NCI-H510A (cell line): Measurements from ENCODE around the gene KIAA0825.
"Not testable (repeated sequence)": the region's sequence is repeated elsewhere in the genome, so short reads cannot be mapped to it uniquely, and the experiment has no call there.

Experiments used
- DNase-seq: peaks from one replicate; lab custom pipeline; 2025; lab: John Stamatoyannopoulos, UW

The KIAA0825 gene

DNA sequence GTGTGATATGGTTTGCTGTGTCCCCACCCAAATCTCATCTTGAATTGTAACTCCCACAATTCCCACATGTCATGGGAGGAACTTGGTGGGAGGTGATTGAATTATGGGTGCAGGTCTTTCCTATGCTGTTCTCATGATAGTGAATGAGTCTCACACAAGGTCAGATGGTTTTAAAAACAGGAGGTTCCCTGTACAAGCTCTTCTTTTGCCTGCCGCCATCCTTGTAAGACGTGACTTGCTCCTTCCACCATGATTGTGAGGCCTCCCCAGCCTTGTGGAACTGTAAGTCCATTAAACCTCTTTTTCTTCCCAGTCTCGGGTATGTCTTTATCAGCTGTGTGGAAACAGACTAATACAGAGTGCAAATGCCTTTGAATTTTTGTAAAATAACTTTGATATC, 447.3 kb downstream of the KIAA0825 start:
- DNase-seq = not testable (repeated sequence)

DNA sequence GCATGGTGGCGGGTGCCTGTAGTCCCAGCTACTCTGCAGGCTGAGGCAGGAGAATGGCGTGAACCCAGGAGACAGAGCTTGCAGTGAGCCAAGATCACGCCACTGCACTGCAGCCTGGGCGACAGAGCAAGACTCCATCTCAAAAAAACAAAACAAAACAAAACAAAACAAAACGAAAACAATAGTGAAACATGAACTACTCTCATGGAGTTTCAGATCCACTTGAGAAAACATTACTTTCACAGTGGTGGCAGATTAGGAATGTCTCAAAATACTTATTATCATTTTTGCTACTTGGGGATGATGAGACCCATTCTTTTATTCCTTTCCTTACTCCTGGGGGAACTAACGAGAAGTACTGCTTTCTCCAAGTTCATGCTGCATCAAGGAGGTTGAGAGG, 448.2 kb downstream of the KIAA0825 start:
- DNase-seq = not testable (repeated sequence)

DNA sequence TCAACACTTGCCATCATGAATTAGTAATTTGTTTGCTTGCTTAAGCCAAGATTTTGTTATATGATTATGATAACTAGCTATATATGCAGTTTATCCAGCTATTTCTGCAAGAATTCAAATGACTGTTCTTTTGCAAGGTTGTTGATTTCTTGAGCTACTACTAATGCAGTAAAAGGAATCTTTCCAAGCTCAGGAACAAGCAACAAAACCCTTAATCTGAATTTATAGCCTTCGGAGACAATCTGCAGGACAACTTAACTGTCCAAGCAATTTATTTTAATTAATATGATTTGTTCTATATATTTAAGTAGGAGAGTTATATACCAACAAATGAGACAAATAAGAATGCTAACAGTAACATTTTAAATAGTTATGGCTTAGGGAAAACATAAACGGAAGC, 450.3 kb downstream of the KIAA0825 start:
- DNase-seq = no peak

DNA sequence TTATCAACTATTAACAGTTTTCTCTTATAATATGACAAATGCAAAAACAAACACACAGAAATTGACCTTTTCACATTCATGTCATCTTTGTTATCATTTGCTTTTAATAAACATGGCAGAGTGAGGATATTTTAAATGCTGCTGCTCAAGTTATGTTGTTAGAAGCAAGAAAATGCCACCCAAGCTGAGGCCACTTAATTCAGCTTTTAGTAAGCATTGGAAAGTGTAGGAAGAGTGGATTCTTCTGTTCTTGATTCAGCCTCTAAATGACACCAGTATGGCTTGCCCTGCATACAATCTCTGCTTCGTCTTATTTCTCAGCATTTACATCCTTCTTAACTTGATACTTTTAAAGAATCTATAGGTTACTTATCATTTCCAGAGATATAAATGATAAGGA, 456.6 kb downstream of the KIAA0825 start:
- no peak for DNase-seq

DNA sequence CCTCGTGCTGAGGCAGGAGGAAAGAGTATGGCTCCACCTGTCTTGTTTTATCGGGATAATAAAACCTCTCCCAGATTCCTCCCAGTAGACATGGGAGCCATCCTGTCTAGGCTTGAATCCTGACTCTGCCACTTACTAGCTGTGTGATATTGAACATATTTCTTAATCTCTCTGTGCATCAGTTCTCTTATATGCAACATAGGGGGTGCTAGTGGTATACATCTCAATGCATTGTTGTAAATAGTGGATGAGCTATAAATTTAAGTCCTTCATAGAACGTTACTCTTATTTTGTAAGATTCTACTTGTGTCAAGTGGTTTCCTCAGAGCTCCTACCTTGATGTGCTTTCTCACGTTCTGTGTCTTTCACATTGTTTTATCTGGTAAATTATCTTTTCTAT, 459.3 kb downstream of the KIAA0825 start:
- no peak for DNase-seq

DNA sequence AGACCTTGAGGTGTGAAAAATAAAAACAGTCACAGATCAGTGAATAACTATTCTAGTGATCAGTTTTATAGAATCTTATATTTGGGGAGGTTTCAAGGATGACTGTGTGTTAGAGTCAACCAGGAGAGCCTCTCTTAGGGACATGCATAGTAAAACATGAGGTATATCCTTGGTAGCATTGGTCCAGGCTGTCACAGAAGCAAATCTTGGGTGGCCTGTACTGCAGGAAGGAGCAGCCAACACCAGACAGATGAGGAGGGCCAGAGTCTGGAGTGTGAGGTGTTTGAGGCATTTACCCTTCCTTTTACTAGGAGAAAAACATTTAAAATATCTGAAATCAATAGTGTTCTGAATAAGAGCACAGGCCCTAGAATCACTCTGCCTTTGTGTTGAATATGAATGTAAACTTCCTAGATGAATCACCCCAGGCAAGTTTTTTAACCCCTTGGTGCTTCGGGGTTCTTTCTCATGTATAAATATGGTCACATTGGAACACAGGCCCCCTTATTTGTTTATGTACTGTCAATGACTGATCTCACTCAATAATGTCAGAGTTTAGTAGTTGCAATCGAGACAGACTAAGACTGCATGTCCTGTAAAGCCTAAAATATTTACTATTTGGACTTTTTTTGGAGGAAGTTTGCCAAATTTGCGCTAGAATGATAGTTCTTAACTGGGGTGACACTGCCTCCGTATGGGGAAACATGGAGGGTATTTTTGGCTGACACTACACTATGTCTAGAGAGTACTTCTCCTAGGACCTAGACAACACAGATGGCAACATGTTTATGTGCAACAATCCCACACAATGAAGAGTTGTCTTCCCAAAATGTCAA, 460.5 kb downstream of the KIAA0825 start:
- DNase-seq = no peak

DNA sequence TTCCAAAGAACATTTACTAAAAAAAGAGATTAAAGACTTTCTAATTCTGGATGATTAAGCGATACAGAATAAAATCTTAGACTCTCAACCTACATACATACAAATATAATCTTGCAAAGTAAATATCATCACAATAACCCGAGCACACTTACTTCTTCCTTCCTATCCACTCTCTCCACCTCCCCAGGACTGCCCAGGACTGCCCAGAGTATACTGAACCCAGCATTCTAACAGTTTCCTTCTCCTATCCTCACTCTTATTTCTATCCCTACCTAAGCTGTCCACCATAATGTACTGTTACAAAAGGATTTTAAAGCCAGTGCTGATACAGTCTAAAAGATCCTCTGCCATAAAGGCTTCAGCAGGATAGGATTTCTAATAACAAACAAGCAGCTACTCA, 463.7 kb downstream of the KIAA0825 start:
- DNase-seq = no peak

DNA sequence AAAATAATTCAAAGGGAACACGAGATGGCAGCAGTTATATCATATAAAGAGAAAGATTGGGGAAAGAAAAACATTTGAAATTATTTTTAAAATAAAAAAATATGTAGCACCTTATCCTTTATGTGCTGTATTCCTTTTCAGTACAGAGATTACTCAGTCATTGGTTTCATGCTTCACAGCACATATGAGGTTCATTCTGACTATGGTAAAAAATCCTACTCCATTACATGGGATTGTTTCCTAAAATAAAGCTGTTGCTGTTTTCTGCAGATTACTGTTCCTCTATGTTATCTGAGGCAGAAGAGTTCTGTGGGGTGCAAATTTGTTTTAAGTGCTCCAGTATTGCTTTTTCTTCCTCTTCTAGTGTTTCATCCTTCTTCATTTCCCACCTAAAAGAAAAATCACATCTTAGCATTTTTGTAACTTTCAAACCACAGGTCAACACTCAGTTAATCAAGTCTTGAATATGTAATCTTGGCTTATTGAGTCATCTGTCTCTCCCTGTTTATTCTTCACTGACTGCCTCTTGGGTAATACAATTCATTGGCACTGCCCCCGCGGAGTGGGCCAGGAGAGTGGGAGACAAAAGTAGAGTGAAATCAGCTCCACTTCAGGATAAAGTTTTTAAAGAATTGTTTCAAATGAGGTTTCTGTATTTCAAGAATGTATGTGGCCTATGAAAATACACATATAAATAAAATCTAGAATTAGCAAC, 464.5 kb downstream of the KIAA0825 start:
- no peak for DNase-seq

DNA sequence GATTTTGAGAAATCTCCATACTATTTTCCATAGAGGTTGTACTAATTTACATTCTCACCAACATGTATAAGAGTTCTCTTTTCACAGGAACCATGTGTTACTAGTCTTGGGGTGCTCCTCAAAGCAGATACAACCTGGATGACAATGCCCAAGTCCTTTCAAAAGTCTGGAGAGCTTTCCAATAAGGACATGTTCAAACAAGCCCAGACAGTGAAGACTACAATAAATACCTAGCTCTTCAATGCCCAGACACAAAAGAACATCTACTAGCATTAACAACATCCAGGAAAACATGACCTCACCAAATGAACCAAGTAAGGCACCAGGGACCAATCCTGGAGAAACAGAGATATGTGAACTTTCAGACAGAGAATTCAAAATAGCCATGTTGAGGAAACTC, 474.8 kb downstream of the KIAA0825 start:
- not testable (repeated sequence) for DNase-seq

DNA sequence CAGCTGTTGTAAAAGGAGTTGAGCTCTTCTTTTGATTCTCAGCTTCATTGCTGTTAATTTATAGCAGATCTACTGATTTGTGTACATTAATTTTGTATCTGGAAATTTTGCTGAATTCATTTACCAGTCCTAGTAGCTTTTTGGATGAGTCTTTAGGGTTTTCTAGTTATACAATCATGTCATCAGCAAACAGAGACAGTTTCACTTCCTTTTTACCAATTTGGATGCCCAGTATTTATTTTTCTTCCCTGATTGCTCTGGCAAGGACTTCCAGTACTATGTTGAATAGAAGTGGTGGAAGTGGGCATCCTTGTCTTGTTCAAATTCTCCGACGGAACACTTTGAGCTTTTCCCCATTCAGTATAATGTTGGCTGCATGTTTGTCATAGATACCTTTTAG, 478.1 kb downstream of the KIAA0825 start:
- no peak for DNase-seq

DNA sequence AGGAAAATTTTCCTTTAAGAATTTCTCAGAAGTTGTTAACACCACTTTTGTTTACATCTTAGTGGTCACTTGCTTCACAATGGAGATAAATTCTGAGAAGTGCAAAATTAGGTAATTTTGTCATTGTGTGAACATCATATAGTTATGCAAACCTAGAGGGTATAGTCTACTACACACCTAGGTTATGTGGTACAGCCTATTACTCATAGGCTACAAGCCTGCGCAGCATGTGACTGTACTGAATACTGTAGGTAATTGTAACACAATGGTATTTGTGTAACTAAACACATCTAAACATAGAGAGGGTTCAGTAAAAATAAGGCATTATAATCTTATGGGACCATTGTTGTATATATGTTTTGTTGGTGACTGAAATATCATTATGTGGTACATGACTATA, 488.3 kb downstream of the KIAA0825 start:
- DNase-seq = no peak

DNA sequence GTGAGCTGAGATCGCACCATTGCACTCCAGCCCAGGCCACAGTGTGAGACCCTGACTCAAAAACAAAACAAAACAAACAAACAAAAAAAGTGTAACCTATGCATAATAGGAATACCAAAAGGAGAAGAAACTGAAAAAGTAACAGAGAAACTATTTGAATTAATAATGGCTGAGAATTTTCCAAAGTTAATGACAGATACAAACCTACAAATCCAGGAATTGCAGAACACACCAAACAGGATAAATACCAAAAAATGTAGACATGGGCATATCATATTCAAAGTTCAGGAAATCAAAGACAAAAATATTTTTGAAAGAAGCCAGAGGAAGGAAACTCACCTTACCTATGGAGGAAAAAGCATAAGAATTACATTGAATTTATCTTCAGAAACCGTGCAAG, 493.3 kb downstream of the KIAA0825 start:
- DNase-seq = no peak

DNA sequence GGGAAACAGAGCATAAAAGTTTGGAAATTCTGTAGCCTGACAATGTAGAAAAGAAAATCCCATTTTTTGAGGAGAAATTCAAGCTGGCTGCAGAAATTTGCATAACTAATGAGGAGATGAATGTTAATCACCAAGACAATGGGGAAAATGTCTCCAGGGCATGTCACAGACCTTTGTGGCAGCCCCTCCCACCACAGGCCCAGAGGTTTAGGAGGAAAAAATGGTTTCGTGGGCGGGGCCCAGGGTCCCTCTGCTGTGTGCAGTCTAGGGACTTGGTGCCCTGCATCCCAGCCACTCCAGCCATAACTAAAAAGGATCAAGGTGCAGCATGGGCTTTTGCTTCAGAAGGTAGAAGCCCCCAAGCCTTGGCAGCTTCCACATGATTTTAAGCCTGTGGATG, 502.1 kb downstream of the KIAA0825 start:
- DNase-seq = not testable (repeated sequence)

DNA sequence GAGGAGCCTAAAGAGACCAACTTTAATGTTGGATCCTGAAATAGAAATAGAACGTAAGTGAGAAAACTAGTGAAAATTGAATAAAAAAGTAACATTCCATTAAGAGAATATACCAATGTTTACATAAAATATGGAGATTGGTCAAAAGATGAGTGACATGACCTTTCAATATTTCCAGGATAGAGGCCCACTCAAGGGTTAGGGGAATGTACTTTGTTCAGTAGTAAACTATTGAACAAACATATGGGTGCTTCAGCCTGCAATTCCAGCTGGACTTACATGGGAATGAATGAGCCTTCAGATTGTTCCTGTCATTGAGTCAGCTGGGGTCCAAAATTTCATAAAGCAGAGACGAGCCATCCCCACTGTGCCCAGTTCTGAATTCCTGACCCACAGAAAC, 505.3 kb downstream of the KIAA0825 start:
- DNase-seq = no peak

DNA sequence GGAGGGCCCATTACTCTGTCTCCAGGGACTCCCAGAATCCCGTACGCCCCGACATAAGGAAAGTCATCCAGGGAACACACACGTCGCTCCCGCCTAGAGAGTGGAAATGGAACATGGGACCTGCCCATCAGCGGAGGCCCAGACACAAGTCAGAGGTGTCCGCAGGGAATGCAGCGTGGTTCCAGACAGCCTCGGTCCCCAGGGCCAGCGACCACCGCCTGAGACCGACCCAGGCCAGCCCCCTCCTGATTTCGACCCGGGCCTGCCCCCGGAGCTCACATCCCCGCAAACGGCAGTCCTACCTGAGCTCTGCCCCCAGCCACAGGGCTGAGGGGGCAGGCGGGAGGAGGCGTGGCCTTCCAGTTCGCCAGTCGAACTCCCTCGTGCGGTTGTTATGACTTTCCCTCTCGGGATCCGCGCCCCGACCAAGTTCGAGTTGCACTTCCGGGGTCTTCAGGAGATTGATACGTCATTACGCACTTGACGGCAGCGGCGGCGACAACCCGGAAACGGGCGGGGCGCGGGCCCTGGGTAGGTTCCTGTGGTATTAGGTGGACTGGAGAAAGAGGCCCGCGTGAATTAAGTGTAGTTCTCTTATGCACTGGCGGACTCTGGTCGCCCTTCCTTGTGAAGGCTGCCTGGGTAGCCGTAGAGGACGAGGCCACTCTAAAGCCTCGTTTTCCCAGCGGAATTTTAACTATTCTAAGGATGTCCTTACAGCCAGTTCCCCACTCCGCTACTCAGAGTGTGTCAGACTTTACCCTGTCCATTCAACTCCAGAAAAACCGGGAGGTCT, 507.0 kb downstream of the KIAA0825 start:
- DNase-seq = peak; percentile 91

DNA sequence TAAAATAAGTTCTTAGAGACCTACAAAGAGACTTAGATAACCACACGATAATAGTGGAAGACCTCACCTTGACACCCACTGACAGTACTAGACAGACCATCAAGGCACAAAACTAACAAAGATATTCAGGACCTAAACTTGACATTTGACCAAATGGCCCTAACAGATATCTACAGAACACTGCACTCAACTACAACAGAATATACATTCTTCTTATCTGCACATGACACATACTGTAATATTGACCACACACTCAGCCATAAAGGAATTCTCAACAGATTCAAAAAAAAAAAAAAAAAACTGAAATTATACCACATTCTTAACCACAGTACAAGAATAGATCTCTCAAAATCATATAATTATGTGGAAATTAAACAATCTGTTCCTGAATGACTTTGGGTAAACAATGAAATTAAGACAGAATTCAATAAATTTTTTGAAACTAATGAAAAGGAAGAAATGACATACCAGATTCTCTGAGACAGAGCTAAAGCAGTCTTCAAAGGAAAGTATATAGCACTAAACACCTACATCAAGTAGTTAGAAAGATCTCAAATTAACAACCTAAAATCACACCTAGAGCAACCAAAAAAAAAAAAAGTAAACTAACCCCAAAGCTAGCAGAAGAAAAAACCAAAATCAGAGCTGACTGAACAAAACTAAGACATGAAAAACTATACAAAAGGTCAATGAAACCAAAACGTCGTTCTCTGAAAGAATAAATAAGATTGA, 514.7 kb downstream of the KIAA0825 start:
- no peak for DNase-seq
